ENCODE measurements around the gene NR1H3. TPM values are rescaled to one million over a fixed set of nuclear protein-coding genes. Genes with fewer than 3 reads are reported as not detected.

Gene NR1H3
- total RNA-seq, 3 donors from 2014 or later (not counting 1 experiment from before 2014, with no cell fraction given): 11.3 to 26.0 (median 13.5) TPM

DNA sequence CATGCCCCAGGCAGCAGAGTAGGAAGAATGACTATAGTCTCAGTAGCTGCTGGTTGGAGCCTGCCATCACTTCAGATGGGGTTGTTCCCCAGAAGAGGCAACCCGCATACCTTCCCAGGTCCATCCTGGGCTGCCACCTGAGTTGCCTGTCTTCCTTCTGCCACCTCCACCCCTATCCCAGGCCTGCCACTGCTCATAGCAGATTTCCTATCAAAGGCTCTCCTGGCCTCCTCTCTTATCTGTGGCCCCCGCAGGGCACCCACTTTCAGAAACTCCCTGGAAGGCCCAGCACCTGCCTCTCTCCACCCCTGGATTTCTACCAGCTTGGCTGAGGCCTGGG, 649 bp upstream of the NR1H3 start:
- Histone ChIP-seq H3K36me3 (ENCODE audit: control insufficient read depth, insufficient read depth, low read length) (no peaks in the 10 kb centered on the region), H3K27ac (ENCODE audit: low read length) (no peak overlapping the region), H3K27me3 (ENCODE audit: control insufficient read depth, insufficient read depth, low read length) (no peaks in the 10 kb centered on the region), H3K9me3 (ENCODE audit: control insufficient read depth, insufficient read depth, low read length) (no peaks in the 10 kb centered on the region), H3K4me1 (ENCODE audit: control insufficient read depth, insufficient read depth, low read length) (peaks cover 33% of the 10 kb centered on the region), H3K4me3 (ENCODE audit: low read length) (no peak overlapping the region)
- no peaks in the 10 kb centered on the region for H3K9me3 Mint-ChIP-seq
- WGBS (ENCODE audit: insufficient coverage): 69% methylated on average over 2 of the region's 2 CpGs
- intact Hi-C loops (cut with micrococcal nuclease): loop anchor here (5.0 kb wide), 1 partner anchor 150 kb away; the partner anchor contains the start of gene SLC39A13
- no peak for ATAC-seq
- peak overlapping the region in 1 of 2 donors; percentile 91 for H3K27ac Mint-ChIP-seq
- peaks cover 22 to 30% of the 10 kb centered on the region in 2 donors for H3K4me1 Mint-ChIP-seq
- no peak overlapping the region for H3K4me3 Mint-ChIP-seq
- DNase-seq: no peak
- TF ChIP-seq, protein P1, sequence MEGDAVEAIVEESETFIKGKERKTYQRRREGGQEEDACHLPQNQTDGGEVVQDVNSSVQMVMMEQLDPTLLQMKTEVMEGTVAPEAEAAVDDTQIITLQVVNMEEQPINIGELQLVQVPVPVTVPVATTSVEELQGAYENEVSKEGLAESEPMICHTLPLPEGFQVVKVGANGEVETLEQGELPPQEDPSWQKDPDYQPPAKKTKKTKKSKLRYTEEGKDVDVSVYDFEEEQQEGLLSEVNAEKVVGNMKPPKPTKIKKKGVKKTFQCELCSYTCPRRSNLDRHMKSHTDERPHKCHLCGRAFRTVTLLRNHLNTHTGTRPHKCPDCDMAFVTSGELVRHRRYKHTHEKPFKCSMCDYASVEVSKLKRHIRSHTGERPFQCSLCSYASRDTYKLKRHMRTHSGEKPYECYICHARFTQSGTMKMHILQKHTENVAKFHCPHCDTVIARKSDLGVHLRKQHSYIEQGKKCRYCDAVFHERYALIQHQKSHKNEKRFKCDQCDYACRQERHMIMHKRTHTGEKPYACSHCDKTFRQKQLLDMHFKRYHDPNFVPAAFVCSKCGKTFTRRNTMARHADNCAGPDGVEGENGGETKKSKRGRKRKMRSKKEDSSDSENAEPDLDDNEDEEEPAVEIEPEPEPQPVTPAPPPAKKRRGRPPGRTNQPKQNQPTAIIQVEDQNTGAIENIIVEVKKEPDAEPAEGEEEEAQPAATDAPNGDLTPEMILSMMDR (IDR thresholded peaks at IDR 0.05): no peak
- H3K27me3 Mint-ChIP-seq (ENCODE audit: low read depth in 2 of 2): no peaks in the 10 kb centered on the region
- H3K36me3 Mint-ChIP-seq: no peaks in the 10 kb centered on the region

DNA sequence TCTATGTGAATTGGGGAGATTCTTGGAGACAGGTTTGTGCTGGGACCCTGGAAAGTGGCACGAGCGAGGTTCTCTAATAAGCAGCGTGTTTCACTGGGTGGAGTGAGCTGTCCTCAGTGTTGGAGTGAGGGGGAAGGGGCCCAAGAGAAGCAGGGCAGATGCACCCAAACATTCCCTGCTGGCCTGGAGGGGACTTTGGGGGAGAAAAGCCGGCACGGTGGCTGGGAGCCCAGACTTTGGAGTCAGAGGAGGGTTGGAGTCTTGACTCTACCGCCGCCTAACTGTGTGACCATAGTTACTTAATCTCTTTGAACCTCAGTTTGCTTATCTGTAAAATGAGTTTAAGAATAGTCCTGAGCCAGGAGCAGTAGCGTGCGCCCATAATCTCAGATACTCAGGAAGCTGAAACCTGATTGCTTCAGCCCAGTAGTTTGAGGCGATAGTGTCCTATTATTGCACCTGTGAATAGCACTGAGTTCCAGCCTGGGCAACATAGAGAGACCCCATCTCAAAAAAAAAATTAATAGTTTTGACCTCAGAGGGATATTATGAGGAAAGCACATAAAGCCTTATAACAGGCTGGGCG, 614 bp downstream of the NR1H3 start:
- Mint-ChIP-seq H3K9me3 (no peaks in the 10 kb centered on the region), H3K4me1 (peaks cover 22 to 29% of the 10 kb centered on the region in 2 donors), H3K4me3 (peak overlapping the region; percentile 86), H3K36me3 (no peaks in the 10 kb centered on the region), H3K27me3 (ENCODE audit: low read depth in 2 of 2) (no peaks in the 10 kb centered on the region), H3K27ac (peak overlapping the region; percentile 75 to 91)
- Histone ChIP-seq H3K27ac (ENCODE audit: low read length) (no peak overlapping the region), H3K9me3 (ENCODE audit: control insufficient read depth, insufficient read depth, low read length) (no peaks in the 10 kb centered on the region), H3K4me1 (ENCODE audit: control insufficient read depth, insufficient read depth, low read length) (peaks cover 33% of the 10 kb centered on the region), H3K4me3 (ENCODE audit: low read length) (peak overlapping the region; percentile 14), H3K36me3 (ENCODE audit: control insufficient read depth, insufficient read depth, low read length) (no peaks in the 10 kb centered on the region), H3K27me3 (ENCODE audit: control insufficient read depth, insufficient read depth, low read length) (no peaks in the 10 kb centered on the region)
- DNase-seq: no peak
- 72% methylated on average over 11 of the region's 11 CpGs for WGBS (ENCODE audit: insufficient coverage)
- ATAC-seq: no peak
- TF ChIP-seq, protein P1 (IDR thresholded peaks at IDR 0.05): no peak
- intact Hi-C loops (cut with micrococcal nuclease): loop anchor here (5.0 kb wide), 1 partner anchor 149 kb away; the partner anchor contains the start of gene SLC39A13

DNA sequence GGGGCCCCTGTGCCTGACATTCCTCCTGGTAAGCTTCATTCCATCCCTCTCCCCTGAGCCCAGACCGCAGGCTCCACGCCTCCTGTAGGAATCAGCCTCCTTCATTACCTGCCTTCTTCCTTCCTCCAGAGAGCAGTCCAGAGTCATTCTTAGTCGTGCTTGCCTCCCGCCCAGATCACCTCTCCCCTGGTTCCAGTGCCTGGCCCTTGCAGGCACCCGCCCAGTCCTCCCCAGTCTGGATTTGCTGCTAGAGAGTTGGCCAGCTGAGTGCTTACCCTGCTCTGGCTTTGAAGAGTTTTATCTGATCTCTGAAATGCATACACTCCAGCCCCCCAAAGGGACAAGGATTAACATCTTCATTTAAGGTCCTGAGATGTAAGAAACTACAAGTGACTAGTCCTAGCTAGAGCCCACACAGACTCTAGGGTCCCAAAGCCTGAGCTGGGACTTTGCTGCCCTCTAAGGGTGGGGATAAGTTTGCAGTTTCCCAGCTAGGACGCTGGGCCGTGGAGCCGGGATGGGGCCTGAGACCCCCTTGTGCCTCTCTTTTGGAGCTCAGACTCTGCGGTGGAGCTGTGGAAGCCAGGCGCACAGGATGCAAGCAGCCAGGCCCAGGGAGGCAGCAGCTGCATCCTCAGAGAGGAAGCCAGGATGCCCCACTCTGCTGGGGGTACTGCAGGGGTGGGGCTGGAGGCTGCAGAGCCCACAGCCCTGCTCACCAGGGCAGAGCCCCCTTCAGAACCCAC, 1.6 kb downstream of the NR1H3 start:
- no peaks in the 10 kb centered on the region for H3K27me3 ChIP-seq (ENCODE audit: control insufficient read depth, insufficient read depth, low read length)
- no peak overlapping the region for H3K27ac ChIP-seq (ENCODE audit: low read length)
- no peaks in the 10 kb centered on the region for H3K9me3 ChIP-seq (ENCODE audit: control insufficient read depth, insufficient read depth, low read length)
- peaks cover 29% of the 10 kb centered on the region for H3K4me1 ChIP-seq (ENCODE audit: control insufficient read depth, insufficient read depth, low read length)
- Mint-ChIP-seq H3K36me3 (no peaks in the 10 kb centered on the region), H3K27me3 (ENCODE audit: low read depth in 2 of 2) (no peaks in the 10 kb centered on the region), H3K27ac (no peak overlapping the region), H3K9me3 (no peaks in the 10 kb centered on the region), H3K4me3 (peak overlapping the region; percentile 37), H3K4me1 (peaks cover 22 to 32% of the 10 kb centered on the region in 2 donors)
- H3K4me3 ChIP-seq (ENCODE audit: low read length): no peak overlapping the region
- no peaks in the 10 kb centered on the region for H3K36me3 ChIP-seq (ENCODE audit: control insufficient read depth, insufficient read depth, low read length)
- intact Hi-C loops (cut with micrococcal nuclease): loop anchor here (5.0 kb wide), 1 partner anchor 148 kb away; the partner anchor contains the start of gene SLC39A13
- TF ChIP-seq, protein P1 (IDR thresholded peaks at IDR 0.05): peak; percentile 22
- WGBS (ENCODE audit: insufficient coverage): 48% methylated on average over 10 of the region's 10 CpGs
- peak; percentile 54 to 58 (median 58) for ATAC-seq
- peak in 1 of 2 donors; percentile 62 for DNase-seq
